HG03521 (cell line): ENCODE measurements around the gene PSMD8.
"Not testable (repeated sequence)": the region's sequence is repeated elsewhere in the genome, so short reads cannot be mapped to it uniquely, and the experiment has no call there.

Source experiments
- ATAC-seq: cut with Tn5 transposase; IDR thresholded peaks from one replicate; pipeline ENCODE4 v1.9.1; 2021; ENCODE audit warnings: mild to moderate bottlenecking, moderate library complexity; ENCODE audit not compliant: unreplicated experiment

PSMD8 gene

GRCh38 chr19:38361633-38362075, 12.7 kb upstream of the PSMD8 start:
- no peak for ATAC-seq

- ATAC-seq: no peak
Measured at GRCh38 chr19:38362076-38362945, 12.1 kb upstream of the PSMD8 start.

- not testable (repeated sequence) for ATAC-seq
Measured at GRCh38 chr19:38362946-38363688, 11.3 kb upstream of the PSMD8 start.

- ATAC-seq: no peak
Measured at GRCh38 chr19:38367041-38367440, 7.3 kb upstream of the PSMD8 start.

- no peak for ATAC-seq
Measured at GRCh38 chr19:38369584-38369983, 4.8 kb upstream of the PSMD8 start.

- no peak for ATAC-seq
Measured at GRCh38 chr19:38370299-38370698, 4.1 kb upstream of the PSMD8 start.

GRCh38 chr19:38371081-38371480, 3.3 kb upstream of the PSMD8 start:
- no peak for ATAC-seq

- ATAC-seq: no peak
Measured at GRCh38 chr19:38373907-38374331, 452 bp upstream of the PSMD8 start.

- no peak for ATAC-seq
Measured at GRCh38 chr19:38375098-38375493, 725 bp downstream of the PSMD8 start.

- ATAC-seq: no peak
Measured at GRCh38 chr19:38375748-38376147, 1.4 kb downstream of the PSMD8 start.

- ATAC-seq: no peak
Measured at GRCh38 chr19:38376576-38376975, 2.2 kb downstream of the PSMD8 start.

- no peak for ATAC-seq
Measured at GRCh38 chr19:38377052-38377451, 2.7 kb downstream of the PSMD8 start.

GRCh38 chr19:38378866-38379265, 4.5 kb downstream of the PSMD8 start:
- ATAC-seq: no peak

GRCh38 chr19:38381138-38381537, 6.8 kb downstream of the PSMD8 start:
- no peak for ATAC-seq

- no peak for ATAC-seq
Measured at GRCh38 chr19:38383184-38383583, 8.8 kb downstream of the PSMD8 start.

- no peak for ATAC-seq
Measured at GRCh38 chr19:38383743-38384142, 9.4 kb downstream of the PSMD8 start.

GRCh38 chr19:38384209-38385027, 10.0 kb downstream of the PSMD8 start:
- ATAC-seq: no peak

GRCh38 chr19:38385057-38385803, 10.9 kb downstream of the PSMD8 start:
- ATAC-seq: no peak

- ATAC-seq: no peak
Measured at GRCh38 chr19:38385804-38386257, 11.5 kb downstream of the PSMD8 start.

- no peak for ATAC-seq
Measured at GRCh38 chr19:38386300-38386970, 12.1 kb downstream of the PSMD8 start.
